Mesendoderm (in vitro differentiated cells): ENCODE data around the gene LMX1A.
A peak's percentile ranks its signal among the peaks of the same experiment; 100 is the strongest.

Experiments
- DNase-seq: peaks from one replicate; pipeline ENCODE4 v3.0.0; 2013
- H2AK5ac ChIP-seq: 2 replicates; pipeline ENCODE4 v1.6.1; 2013; ENCODE audit warnings: low read length, inconsistent platforms
- H2BK120ac ChIP-seq: 2 replicates; pipeline ENCODE4 v1.6.1; 2013; ENCODE audit warnings: low read depth, mild to moderate bottlenecking, low read length, moderate library complexity, mixed read lengths
- H2BK15ac ChIP-seq: replicated peaks from 2 replicates; pipeline ENCODE4 v1.6.1; 2013; ENCODE audit warnings: low read depth, mild to moderate bottlenecking, moderate library complexity
- H2BK5ac ChIP-seq: 2 replicates; pipeline ENCODE4 v1.6.1; 2013; ENCODE audit warnings: low read length, inconsistent platforms
- H3K18ac ChIP-seq: 2 replicates; pipeline ENCODE4 v1.6.1; 2013; ENCODE audit warnings: mild to moderate bottlenecking, low read length, mixed read lengths
- H3K23ac ChIP-seq: one replicate; pipeline ENCODE4 v1.6.1; 2013; ENCODE audit warnings: low read length
- H3K27ac ChIP-seq: 2 replicates; pipeline ENCODE4 v1.5.1; 2013; ENCODE audit warnings: low read depth, mild to moderate bottlenecking, inconsistent platforms, low read length, moderate library complexity
- H3K27me3 ChIP-seq: 2 replicates; pipeline ENCODE4 v1.6.1; 2013; ENCODE audit warnings: low read length, control low read depth, mild to moderate bottlenecking, inconsistent platforms; ENCODE audit not compliant: insufficient read depth, poor library complexity
- H3K36me3 ChIP-seq: 2 replicates; pipeline ENCODE4 v1.6.1; 2013; ENCODE audit warnings: low read length, inconsistent platforms; ENCODE audit not compliant: control insufficient read depth, insufficient read depth
- H3K4ac ChIP-seq: one replicate; pipeline ENCODE4 v1.6.1; 2013; ENCODE audit warnings: low read depth, mild to moderate bottlenecking, low read length, moderate library complexity
- H3K4me1 ChIP-seq: 2 replicates; pipeline ENCODE4 v1.6.1; 2013; ENCODE audit warnings: low read depth, low read length, inconsistent platforms; ENCODE audit not compliant: control insufficient read depth
- H3K4me2 ChIP-seq: 2 replicates; pipeline ENCODE4 v1.6.1; 2013; ENCODE audit warnings: low read length
- H3K4me3 ChIP-seq: 2 replicates; pipeline ENCODE4 v1.5.1; 2013; ENCODE audit warnings: mild to moderate bottlenecking, low read length
- H3K56ac ChIP-seq: one replicate; pipeline ENCODE4 v1.6.1; 2013; ENCODE audit warnings: low read length
- H3K79me1 ChIP-seq: 2 replicates; pipeline ENCODE4 v1.6.1; 2013; ENCODE audit warnings: low read length, inconsistent platforms
- H3K79me2 ChIP-seq: 2 replicates; pipeline ENCODE4 v1.6.1; 2013; ENCODE audit warnings: mild to moderate bottlenecking, low read length; ENCODE audit not compliant: control insufficient read depth, insufficient read depth
- H3K9ac ChIP-seq: 2 replicates; pipeline ENCODE4 v1.6.1; 2013; ENCODE audit warnings: low read length, inconsistent platforms
- H4K5ac ChIP-seq: one replicate; pipeline ENCODE4 v1.6.1; 2013; ENCODE audit warnings: low read length
- H4K8ac ChIP-seq: one replicate; pipeline ENCODE4 v1.6.1; 2013; ENCODE audit warnings: low read depth, mild to moderate bottlenecking, control low read depth, low read length, moderate library complexity
- WGBS: extraction: QIAGEN DNeasy Blood & Tissue Kit; methylation state at CpG from one replicate; pipeline ENCODE4 v1.1.7; 2013; ENCODE audit warnings: low lambda C conversion rate, missing lambda C conversion rate; ENCODE audit not compliant: insufficient coverage; ENCODE audit errors: extremely low coverage; 5-methylcytosine and 5-hydroxymethylcytosine counted together

The LMX1A gene

GRCh38 chr1:165174491-165174890 is 182.0 kb downstream of the LMX1A start:
- H3K36me3 ChIP-seq = no peaks in the 10 kb centered on the region
- H3K4me1 ChIP-seq = no peaks in the 10 kb centered on the region
- no peak overlapping the region for H3K4me2 ChIP-seq
- no peak overlapping the region for H3K9ac ChIP-seq
- no peak overlapping the region for H3K4me3 ChIP-seq
- H2BK120ac ChIP-seq = no peak overlapping the region
- no peak overlapping the region for H4K8ac ChIP-seq
- no peak overlapping the region for H3K4ac ChIP-seq
- H3K27me3 ChIP-seq = no peaks in the 10 kb centered on the region
- no peaks in the 10 kb centered on the region for H3K79me1 ChIP-seq
- H3K27ac ChIP-seq = no peak overlapping the region
- no peaks in the 10 kb centered on the region for H3K79me2 ChIP-seq
- no peak for DNase-seq
- no CpG with 5 or more reads among the region's 4 CpGs for whole genome bisulfite sequencing
- no peak overlapping the region for H3K18ac ChIP-seq
- H3K23ac ChIP-seq = no peak overlapping the region
- H2BK15ac ChIP-seq = no peak overlapping the region
- H4K5ac ChIP-seq = no peak overlapping the region
- no peak overlapping the region for H2BK5ac ChIP-seq
- H3K56ac ChIP-seq = no peak overlapping the region
- H2AK5ac ChIP-seq = no peak overlapping the region

- peaks cover 1% of the 10 kb centered on the region for H3K4me1 ChIP-seq
- no peak overlapping the region for H3K4me2 ChIP-seq
- whole genome bisulfite sequencing = no CpG with 5 or more reads among the region's 4 CpGs
- H3K79me1 ChIP-seq = no peaks in the 10 kb centered on the region
- no peak overlapping the region for H3K4ac ChIP-seq
- H3K23ac ChIP-seq = no peak overlapping the region
- H3K27ac ChIP-seq = no peak overlapping the region
- H2BK120ac ChIP-seq = no peak overlapping the region
- DNase-seq = no peak
- H3K36me3 ChIP-seq = no peaks in the 10 kb centered on the region
- no peak overlapping the region for H3K9ac ChIP-seq
- no peak overlapping the region for H3K4me3 ChIP-seq
- no peak overlapping the region for H2BK15ac ChIP-seq
- no peak overlapping the region for H3K18ac ChIP-seq
- H3K27me3 ChIP-seq = no peaks in the 10 kb centered on the region
- no peaks in the 10 kb centered on the region for H3K79me2 ChIP-seq
- H3K56ac ChIP-seq = no peak overlapping the region
- H2AK5ac ChIP-seq = no peak overlapping the region
- H4K5ac ChIP-seq = no peak overlapping the region
- no peak overlapping the region for H2BK5ac ChIP-seq
- H4K8ac ChIP-seq = no peak overlapping the region
These were observed 182.7 kb downstream of the LMX1A start for GRCh38 chr1:165173818-165174217.

DNA sequence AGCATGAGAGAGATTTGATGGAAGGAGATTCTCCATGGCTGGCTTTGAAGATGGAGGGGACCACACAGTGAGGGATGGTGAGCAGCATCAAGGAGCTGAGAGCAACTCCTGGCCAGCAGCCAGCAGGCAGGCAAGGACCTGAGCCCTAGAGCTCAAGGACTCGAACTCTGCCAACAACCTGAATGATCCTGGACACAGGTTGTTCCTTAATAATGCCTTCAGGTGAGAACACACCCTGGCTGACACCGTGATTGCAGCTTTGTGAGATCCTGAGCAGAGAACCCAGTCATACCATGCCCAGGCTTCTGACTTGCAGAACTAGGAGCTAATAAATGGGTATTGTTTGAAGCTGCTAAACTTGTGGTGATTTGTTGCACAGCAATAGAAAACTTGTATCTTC is 183.1 kb downstream of the LMX1A start:
- no peak overlapping the region for H2BK5ac ChIP-seq
- no peak overlapping the region for H3K56ac ChIP-seq
- H3K4ac ChIP-seq = no peak overlapping the region
- no peaks in the 10 kb centered on the region for H3K36me3 ChIP-seq
- H3K27me3 ChIP-seq = no peaks in the 10 kb centered on the region
- no peak overlapping the region for H2AK5ac ChIP-seq
- H3K23ac ChIP-seq = no peak overlapping the region
- H2BK120ac ChIP-seq = no peak overlapping the region
- no peak for DNase-seq
- H3K9ac ChIP-seq = no peak overlapping the region
- H3K18ac ChIP-seq = no peak overlapping the region
- no peaks in the 10 kb centered on the region for H3K79me1 ChIP-seq
- peaks cover 5% of the 10 kb centered on the region for H3K4me1 ChIP-seq
- H3K4me2 ChIP-seq = no peak overlapping the region
- no peak overlapping the region for H4K8ac ChIP-seq
- WGBS = no CpG with 5 or more reads among the region's 2 CpGs
- H2BK15ac ChIP-seq = no peak overlapping the region
- H3K27ac ChIP-seq = no peak overlapping the region
- H3K4me3 ChIP-seq = no peak overlapping the region
- H3K79me2 ChIP-seq = no peaks in the 10 kb centered on the region
- H4K5ac ChIP-seq = no peak overlapping the region

DNA sequence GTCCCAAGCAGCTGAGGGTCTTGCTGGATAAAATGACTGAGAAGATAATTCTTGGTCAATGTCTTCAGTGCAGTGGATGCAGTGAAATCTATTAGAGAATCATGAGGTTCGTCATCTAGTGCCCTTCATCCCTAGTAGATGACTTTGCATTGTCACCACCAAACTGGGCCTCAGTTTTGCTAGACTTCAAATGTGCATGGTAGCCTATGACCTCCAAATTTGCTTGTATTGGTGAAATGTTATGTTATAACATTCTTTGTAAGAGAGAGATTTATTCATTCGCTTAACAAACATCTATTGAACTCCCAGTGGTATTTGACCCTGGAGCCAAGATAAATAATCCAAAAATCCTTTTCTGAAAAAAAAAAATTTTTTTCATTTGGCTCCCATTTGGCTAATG is 183.8 kb downstream of the LMX1A start:
- Histone ChIP-seq H4K8ac (no peak overlapping the region), H3K56ac (no peak overlapping the region), H3K4me3 (no peak overlapping the region), H3K18ac (no peak overlapping the region), H3K27ac (no peak overlapping the region), H3K4me2 (no peak overlapping the region), H3K4ac (no peak overlapping the region), H3K79me2 (no peaks in the 10 kb centered on the region), H2BK5ac (no peak overlapping the region), H2BK120ac (no peak overlapping the region), H3K79me1 (no peaks in the 10 kb centered on the region), H3K36me3 (no peaks in the 10 kb centered on the region), H3K23ac (no peak overlapping the region), H2BK15ac (no peak overlapping the region), H4K5ac (no peak overlapping the region), H3K27me3 (no peaks in the 10 kb centered on the region), H3K9ac (no peak overlapping the region), H3K4me1 (peaks cover 7% of the 10 kb centered on the region), H2AK5ac (no peak overlapping the region)
- no CpG with 5 or more reads among the region's 2 CpGs for WGBS
- DNase-seq = no peak

DNA sequence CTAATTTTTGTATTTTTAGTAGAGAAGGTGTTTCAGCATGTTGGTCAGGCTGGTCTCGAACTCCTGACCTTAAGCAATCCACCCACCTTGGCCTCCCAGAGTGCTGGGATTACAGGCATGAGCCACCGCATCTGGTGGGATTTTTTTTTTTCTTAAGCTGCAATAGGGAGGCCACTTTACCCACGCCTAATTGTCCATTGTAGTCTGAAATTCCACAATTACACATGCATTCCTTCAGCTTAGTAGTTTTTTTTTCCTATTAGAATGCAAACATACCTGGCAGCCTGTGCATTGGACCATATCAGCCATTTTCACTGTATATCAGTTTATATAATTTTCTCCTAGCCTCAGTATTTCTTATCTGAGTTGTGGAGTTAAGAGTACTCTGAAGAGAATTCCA is 186.8 kb downstream of the LMX1A start:
- DNase-seq = no peak
- no peak overlapping the region for H2BK5ac ChIP-seq
- H4K8ac ChIP-seq = no peak overlapping the region
- no peak overlapping the region for H2BK120ac ChIP-seq
- H3K4ac ChIP-seq = no peak overlapping the region
- no CpG with 5 or more reads among the region's 3 CpGs for WGBS
- H3K56ac ChIP-seq = no peak overlapping the region
- H3K4me2 ChIP-seq = no peak overlapping the region
- no peaks in the 10 kb centered on the region for H3K36me3 ChIP-seq
- no peak overlapping the region for H3K23ac ChIP-seq
- H3K9ac ChIP-seq = no peak overlapping the region
- no peaks in the 10 kb centered on the region for H3K79me1 ChIP-seq
- H4K5ac ChIP-seq = no peak overlapping the region
- no peaks in the 10 kb centered on the region for H3K27me3 ChIP-seq
- peaks cover 7% of the 10 kb centered on the region for H3K4me1 ChIP-seq
- no peak overlapping the region for H3K18ac ChIP-seq
- H3K27ac ChIP-seq = no peak overlapping the region
- H3K4me3 ChIP-seq = no peak overlapping the region
- H2BK15ac ChIP-seq = no peak overlapping the region
- H3K79me2 ChIP-seq = no peaks in the 10 kb centered on the region
- no peak overlapping the region for H2AK5ac ChIP-seq

DNA sequence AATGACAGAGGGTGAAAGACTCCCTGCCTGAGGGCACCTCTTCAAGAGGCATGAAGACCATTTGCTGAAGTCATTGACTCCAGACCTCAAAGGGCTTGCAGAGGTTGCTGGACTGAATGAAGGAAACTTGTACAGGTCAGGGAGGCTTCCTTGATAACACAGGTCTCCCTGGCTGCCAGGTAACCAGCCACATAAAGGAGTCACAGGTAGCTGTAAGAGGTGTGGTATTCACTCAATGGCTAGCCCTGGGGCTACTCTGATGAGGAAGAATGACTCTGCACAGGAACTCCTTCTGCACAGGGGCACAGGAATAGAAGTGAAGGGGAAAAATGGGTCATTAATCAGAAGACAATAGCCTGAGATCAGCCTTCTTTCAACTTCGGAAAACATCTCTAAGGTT is 187.5 kb downstream of the LMX1A start:
- H3K56ac ChIP-seq = no peak overlapping the region
- H4K8ac ChIP-seq = no peak overlapping the region

More for the DNA sequence above, 187.5 kb downstream of the LMX1A start:
- no CpG with 5 or more reads among the region's 1 CpG for WGBS
- no peak overlapping the region for H2BK5ac ChIP-seq
- H3K79me1 ChIP-seq = no peaks in the 10 kb centered on the region
- H3K79me2 ChIP-seq = no peaks in the 10 kb centered on the region
- H2BK15ac ChIP-seq = no peak overlapping the region
- peaks cover 7% of the 10 kb centered on the region for H3K4me1 ChIP-seq
- no peak overlapping the region for H3K18ac ChIP-seq
- H3K27me3 ChIP-seq = no peaks in the 10 kb centered on the region
- no peak overlapping the region for H3K4ac ChIP-seq
- no peak overlapping the region for H3K9ac ChIP-seq
- no peaks in the 10 kb centered on the region for H3K36me3 ChIP-seq
- H3K27ac ChIP-seq = no peak overlapping the region
- no peak overlapping the region for H3K23ac ChIP-seq
- no peak overlapping the region for H2BK120ac ChIP-seq
- H2AK5ac ChIP-seq = no peak overlapping the region
- no peak overlapping the region for H3K4me3 ChIP-seq
- no peak overlapping the region for H3K4me2 ChIP-seq
- DNase-seq = peak; percentile 45
- H4K5ac ChIP-seq = no peak overlapping the region
